Endothelial cell of umbilical vein (primary cell): ENCODE measurements around the gene MADCAM1. TPM values are rescaled to one million over a fixed set of nuclear protein-coding genes. Genes with fewer than 3 reads are reported as not detected.

ENCODE experiments used
- BruUV-seq: library from RNA; stranded (reverse); fragments of 400-500 nt; replicated peaks from 2 replicates; lab custom pipeline; 2021; lab: Mats Ljungman, UMichigan
- CTCF ChIA-PET: fragments of 300-600, 350-600 bp; sonication (Branson Sonifier 250); formaldehyde crosslinking; loops from one replicate; lab custom pipeline; 2021; ENCODE audit warnings: antibody characterized with exemption, inconsistent platforms; lab: Charles Lee
- POLR2A ChIA-PET: fragments of 300-600, 350-600 bp; sonication (Branson Sonifier 250); formaldehyde crosslinking; loops from one replicate; lab custom pipeline; 2021; ENCODE audit warnings: antibody characterized with exemption, inconsistent platforms; lab: Charles Lee
- DNase-seq: peaks from one replicate; pipeline ENCODE4 v3.0.0-alpha.2; 2011; ENCODE audit warnings: low read depth, low spot score
- FAIRE-seq: peaks from 2 replicates; lab custom pipeline; 2011; peaks lifted over from hg19 to GRCh38; lab: Jason Lieb, UNC
- H2AFZ ChIP-seq: 2 replicates; pipeline ENCODE4 v1.6.0; 2012; ENCODE audit warnings: low read depth, low read length, control low read depth, inconsistent platforms
- H3K27ac ChIP-seq: 2 replicates; pipeline ENCODE4 v1.5.1; 2011; ENCODE audit warnings: low read depth, mild to moderate bottlenecking, control low read depth, low read length, moderate library complexity; ENCODE audit not compliant: insufficient read depth
- H3K27me3 ChIP-seq, 2 experiments: 2 replicates each; pipeline versions ENCODE4 v1.6.0 to v1.6.1; 2011; ENCODE audit warnings: low read length in 2 of 2, mixed read lengths in 1 of 2; ENCODE audit not compliant: control insufficient read depth in 2 of 2, insufficient read depth in 2 of 2
- H3K36me3 ChIP-seq, 2 experiments: 2 replicates in 1 of 2; 3 replicates in 1 of 2; pipeline ENCODE4 v1.5.1; 2011; ENCODE audit warnings: low read length in 2 of 2, mild to moderate bottlenecking in 1 of 2, moderate library complexity in 1 of 2; ENCODE audit not compliant: control insufficient read depth in 2 of 2, insufficient read depth in 2 of 2; ENCODE audit errors: extremely low read depth in 1 of 2
- H3K4me1 ChIP-seq: 3 replicates; pipeline ENCODE4 v1.5.1; 2011; ENCODE audit warnings: mild to moderate bottlenecking, low read length; ENCODE audit not compliant: control insufficient read depth, insufficient read depth; ENCODE audit errors: extremely low read depth
- H3K4me2 ChIP-seq: 2 replicates; pipeline ENCODE4 v1.6.1; 2011; ENCODE audit warnings: low read length, control low read depth, mixed read lengths; ENCODE audit not compliant: insufficient read depth
- H3K4me3 ChIP-seq, 3 experiments: fragments of 200-600 bp in 1 of 3; sonication (generic), shearing (Covaris generic) in 1 of 3; replicated peaks in 1 of 3; 2 replicates each; pipeline ENCODE4 v1.5.1; 2011 to 2016; ENCODE audit warnings: control low read depth in 3 of 3, low read length in 3 of 3, mild to moderate bottlenecking in 2 of 3, inconsistent platforms in 1 of 3, low read depth in 1 of 3, moderate library complexity in 1 of 3; ENCODE audit not compliant: insufficient read depth in 1 of 3
- H3K79me2 ChIP-seq: 2 replicates; pipeline ENCODE4 v1.6.0; 2012; ENCODE audit warnings: low read length, inconsistent platforms; ENCODE audit not compliant: control insufficient read depth, insufficient read depth
- H3K9ac ChIP-seq: replicated peaks from 2 replicates; pipeline ENCODE3; 2011; ENCODE audit warnings: low read length, control low read depth; ENCODE audit not compliant: insufficient read depth; ENCODE audit errors: extremely low read depth
- H3K9me1 ChIP-seq: replicated peaks from 3 replicates; pipeline ENCODE4 v1.6.0; 2011; ENCODE audit warnings: mild to moderate bottlenecking, low read length; ENCODE audit not compliant: control insufficient read depth, insufficient read depth; ENCODE audit errors: extremely low read depth
- H3K9me3 ChIP-seq: replicated peaks from 2 replicates; pipeline ENCODE4 v1.5.1; 2012; ENCODE audit warnings: low read length, inconsistent platforms; ENCODE audit not compliant: control insufficient read depth, insufficient read depth
- H4K20me1 ChIP-seq: replicated peaks from 2 replicates; pipeline ENCODE3; 2011; ENCODE audit warnings: mild to moderate bottlenecking, low read length; ENCODE audit not compliant: control insufficient read depth, insufficient read depth; ENCODE audit errors: extremely low read depth
- CTCF ChIP-seq, 2 donors: IDR thresholded peaks; 1 replicate in 1 of 2; 2 replicates in 1 of 2; pipeline ENCODE4 v1.5.1; 2011; ENCODE audit warnings: low read length in 2 of 2, mild to moderate bottlenecking in 2 of 2, moderate library complexity in 2 of 2, control low read depth in 1 of 2, inconsistent platforms in 1 of 2, low read depth in 1 of 2; ENCODE audit not compliant: insufficient read depth in 1 of 2; ENCODE audit errors: extremely low read depth in 1 of 2
- EZH2 ChIP-seq: IDR thresholded peaks from 2 replicates; pipeline ENCODE4 v1.6.1; 2012; ENCODE audit warnings: borderline replicate concordance, low read depth, mild to moderate bottlenecking, moderate library complexity, low read length, inconsistent platforms; ENCODE audit not compliant: severe bottlenecking
- FOS ChIP-seq: IDR thresholded peaks from 2 replicates; pipeline ENCODE4 v1.6.1; 2011; ENCODE audit warnings: mild to moderate bottlenecking, low read length, moderate library complexity, borderline replicate concordance; ENCODE audit not compliant: insufficient read depth
- GATA2 ChIP-seq: IDR thresholded peaks from 2 replicates; pipeline ENCODE4 v1.7.0; 2011; ENCODE audit warnings: low read depth, mild to moderate bottlenecking, moderate library complexity, mixed read lengths, low read length; ENCODE audit not compliant: insufficient read length, insufficient read depth
- JUN ChIP-seq: IDR thresholded peaks from 2 replicates; pipeline ENCODE4 v1.6.1; 2011; ENCODE audit warnings: borderline replicate concordance, low read depth; ENCODE audit not compliant: insufficient read length, insufficient read depth
- MAX ChIP-seq: IDR thresholded peaks from 2 replicates; pipeline ENCODE4 v1.6.1; 2011; ENCODE audit not compliant: insufficient read depth, insufficient read length
- MYC ChIP-seq: IDR thresholded peaks from one replicate; pipeline ENCODE4 v1.6.1; 2011; ENCODE audit warnings: mild to moderate bottlenecking, low read depth, low read length
- POLR2A ChIP-seq: IDR thresholded peaks from 2 replicates; pipeline ENCODE4 v1.6.1; 2012; ENCODE audit warnings: low read depth, mild to moderate bottlenecking, control low read depth, low read length
- POLR2AphosphoS5 ChIP-seq: IDR thresholded peaks from 2 replicates; pipeline ENCODE4 v1.6.1; 2012; ENCODE audit warnings: low read depth, mild to moderate bottlenecking, control low read depth, low read length, moderate library complexity; ENCODE audit not compliant: insufficient read depth
- dilution Hi-C: fragments of 300-500 bp; cut with MboI; formaldehyde crosslinking; loops from one replicate; pipeline ENCODE4 v1.15.0; 2019; ENCODE audit warnings: low sequenced_read_pairs; ENCODE audit not compliant: extremely low pct_ligation_motif_present
- intact Hi-C: fragments of 100-400 bp; cut with micrococcal nuclease; formaldehyde crosslinking; loops from one replicate; pipeline ENCODE4 v1.10.0; 2022
- polyA plus RNA-seq, 4 experiments: library from polyadenylated mRNA; depleted of rRNA in 3 of 4; stranded (reverse) in 3 of 4; unstranded in 1 of 4; fragments of >200 nt; gene quantifications; 2 replicates each; pipeline versions ENCODE4 v1.2.1 to v1.2.3, GENCODE V29; 2011 to 2012; ENCODE audit warnings: missing spikeins in 1 of 4
- total RNA-seq: library from RNA; stranded (reverse); gene quantifications from 2 replicates; pipeline ENCODE4 v1.2.3, GENCODE V29; 2021

The MADCAM1 gene
- total and polyA plus RNA-seq, 2 donors (not counting 3 experiments of a cell fraction or from before 2014, with no cell fraction given): 0.07 to 0.31 TPM

- no peaks in the 10 kb centered on the region for H3K27me3 ChIP-seq
- no peak overlapping the region for H3K27ac ChIP-seq
- CTCF ChIA-PET: interaction anchor here (2.0 kb wide), 1 partner anchor 11 kb away, joined by 7 read pairs; the partner anchor contains the start of gene MADCAM1
- DNase-seq (no peak), FAIRE-seq (no peak)
- intact Hi-C loops: loop anchor here (10.0 kb wide), 1 partner anchor 100 kb away; no protein-coding TSS in a partner anchor
- H3K9me3 ChIP-seq: peaks cover 6% of the 10 kb centered on the region
- peaks cover 2% of the 10 kb centered on the region for H3K4me1 ChIP-seq
- POLR2A ChIA-PET: interaction anchor here (0.7 kb wide), 1 partner anchor 23 kb away, joined by 9 read pairs; no protein-coding TSS in a partner anchor
- BruUV-seq: no TSS peak
- H4K20me1 ChIP-seq: no peaks in the 10 kb centered on the region
- dilution Hi-C loops: no loop called here
- H3K9ac ChIP-seq: no peak overlapping the region
- no peak for TF ChIP-seq EZH2
- no peak for TF ChIP-seq POLR2A
- no peak for TF ChIP-seq POLR2AphosphoS5
- TF ChIP-seq MAX: no peak
- no peak for TF ChIP-seq GATA2
- no peak for TF ChIP-seq CTCF (IDR thresholded peaks at IDR 0.05; ENCODE audit: extremely low read depth in 1 of 2, insufficient read depth in 1 of 2, low read depth in 1 of 2, low read length in 2 of 2)
- no peak for TF ChIP-seq FOS
- TF ChIP-seq JUN: no peak
- no peak for TF ChIP-seq MYC
- H3K9me1 ChIP-seq: no peaks in the 10 kb centered on the region
- no peaks in the 10 kb centered on the region for H3K79me2 ChIP-seq
- H3K36me3 ChIP-seq: no peaks in the 10 kb centered on the region
- H3K4me3 ChIP-seq: no peak overlapping the region
- H2AFZ ChIP-seq: no peak overlapping the region
- no peak overlapping the region for H3K4me2 ChIP-seq
Measured at GRCh38 chr19:484494-484893, 11.8 kb upstream of the MADCAM1 start.
